Mesothelial cell of epicardium (in vitro differentiated cells): ENCODE results near the gene EDNRB. TPM values are rescaled to one million over a fixed set of nuclear protein-coding genes. Genes with fewer than 3 reads are reported as not detected.

Experiments used
- DNase-seq, 2 experiments: peaks; one replicate each; pipeline ENCODE4 v3.0.0; 2021; ENCODE audit warnings: low spot score in 2 of 2; ENCODE audit not compliant: unreplicated experiment in 2 of 2
- H3K27ac Mint-ChIP-seq: 2 replicates; pipeline ENCODE4 v1.8.0; 2021; ENCODE audit warnings: mixed read lengths
- H3K27me3 Mint-ChIP-seq: 2 replicates; pipeline ENCODE4 v1.8.0; 2021; ENCODE audit warnings: low read depth, mixed read lengths
- H3K36me3 Mint-ChIP-seq: 2 replicates; pipeline ENCODE4 v1.8.0; 2021; ENCODE audit warnings: mixed read lengths
- H3K4me1 Mint-ChIP-seq: 2 replicates; pipeline ENCODE4 v1.8.0; 2021; ENCODE audit warnings: mixed read lengths
- H3K4me3 Mint-ChIP-seq: 2 replicates; pipeline ENCODE4 v1.8.0; 2021; ENCODE audit warnings: mild to moderate bottlenecking, moderate library complexity, mixed read lengths
- H3K9me3 Mint-ChIP-seq: 2 replicates; pipeline ENCODE4 v1.8.0; 2021; ENCODE audit warnings: mixed read lengths
- CTCF ChIP-seq: fragments of 200-600 bp; sonication (generic); IDR thresholded peaks from one replicate; pipeline ENCODE4 v1.5.0; 2021; ENCODE audit warnings: antibody characterized with exemption; ENCODE audit not compliant: unreplicated experiment
- total RNA-seq: library from RNA; stranded (reverse); gene quantifications from 3 replicates; pipeline ENCODE4 v1.2.1, GENCODE V29; 2021

Gene EDNRB
- total RNA-seq, 1 donor from 2014 or later = 3.2 TPM

GRCh38 chr13:77904031-77904430 is 14.6 kb downstream of the EDNRB start:
- no peaks in the 10 kb centered on the region for H3K27me3 Mint-ChIP-seq
- peaks cover 22% of the 10 kb centered on the region for H3K9me3 Mint-ChIP-seq
- no peak for TF ChIP-seq CTCF
- H3K36me3 Mint-ChIP-seq = peaks cover 7% of the 10 kb centered on the region
- H3K27ac Mint-ChIP-seq = no peak overlapping the region
- H3K4me1 Mint-ChIP-seq = peaks cover 3% of the 10 kb centered on the region
- H3K4me3 Mint-ChIP-seq = no peak overlapping the region
- no peak for DNase-seq

- Mint-ChIP-seq H3K27me3 (no peaks in the 10 kb centered on the region), H3K4me3 (no peak overlapping the region), H3K36me3 (peaks cover 7% of the 10 kb centered on the region), H3K4me1 (peaks cover 3% of the 10 kb centered on the region), H3K9me3 (peaks cover 22% of the 10 kb centered on the region), H3K27ac (no peak overlapping the region)
- DNase-seq = no peak
- no peak for TF ChIP-seq CTCF
Measured at GRCh38 chr13:77903435-77903834, 15.2 kb downstream of the EDNRB start.

GRCh38 chr13:77902319-77902963 is 16.2 kb downstream of the EDNRB start:
- H3K4me3 Mint-ChIP-seq = no peak overlapping the region
- TF ChIP-seq CTCF = no peak
- peaks cover 22% of the 10 kb centered on the region for H3K9me3 Mint-ChIP-seq
- no peaks in the 10 kb centered on the region for H3K27me3 Mint-ChIP-seq
- H3K4me1 Mint-ChIP-seq = peaks cover 9% of the 10 kb centered on the region
- peaks cover 7% of the 10 kb centered on the region for H3K36me3 Mint-ChIP-seq
- no peak for DNase-seq
- H3K27ac Mint-ChIP-seq = no peak overlapping the region

- Mint-ChIP-seq H3K9me3 (peaks cover 9% of the 10 kb centered on the region), H3K27me3 (no peaks in the 10 kb centered on the region), H3K36me3 (peaks cover 7% of the 10 kb centered on the region), H3K4me3 (no peak overlapping the region), H3K27ac (peak overlapping the region; percentile 31), H3K4me1 (peaks cover 15% of the 10 kb centered on the region)
- TF ChIP-seq CTCF = no peak
- no peak for DNase-seq
Measured at GRCh38 chr13:77898097-77898496, 20.5 kb downstream of the EDNRB start.

- Mint-ChIP-seq H3K27me3 (no peaks in the 10 kb centered on the region), H3K4me3 (no peak overlapping the region), H3K36me3 (no peaks in the 10 kb centered on the region), H3K27ac (no peak overlapping the region), H3K9me3 (no peaks in the 10 kb centered on the region), H3K4me1 (peaks cover 16% of the 10 kb centered on the region)
- TF ChIP-seq CTCF = no peak
- no peak for DNase-seq
Measured at GRCh38 chr13:77896977-77897376, 21.7 kb downstream of the EDNRB start.
